Measurements from ENCODE around the gene DPPA3.
"Not testable (repeated sequence)": the region's sequence is repeated elsewhere in the genome, so short reads cannot be mapped to it uniquely, and the experiment has no call there.

DPPA3 gene

DNA sequence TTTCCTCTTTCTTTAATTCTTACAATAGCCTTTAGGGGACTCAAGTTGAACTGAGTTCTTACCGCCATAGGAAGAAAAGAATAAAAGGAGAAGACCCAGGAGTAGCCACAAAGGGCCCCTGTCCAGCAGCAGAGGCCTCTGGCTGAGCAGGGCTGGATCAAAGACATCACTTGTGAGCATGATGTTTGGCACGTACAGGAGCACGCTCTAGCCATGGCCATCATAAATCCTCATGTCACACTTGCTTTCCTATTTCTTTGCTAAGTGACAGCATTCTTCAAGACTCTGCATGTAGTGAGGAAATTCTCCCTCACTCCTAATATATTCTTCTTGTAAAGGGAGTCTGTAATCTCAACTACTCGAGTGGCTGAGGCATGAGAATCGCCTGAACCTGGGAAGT, 20.3 kb downstream of the DPPA3 start:
- DNase-seq = no peak

DNA sequence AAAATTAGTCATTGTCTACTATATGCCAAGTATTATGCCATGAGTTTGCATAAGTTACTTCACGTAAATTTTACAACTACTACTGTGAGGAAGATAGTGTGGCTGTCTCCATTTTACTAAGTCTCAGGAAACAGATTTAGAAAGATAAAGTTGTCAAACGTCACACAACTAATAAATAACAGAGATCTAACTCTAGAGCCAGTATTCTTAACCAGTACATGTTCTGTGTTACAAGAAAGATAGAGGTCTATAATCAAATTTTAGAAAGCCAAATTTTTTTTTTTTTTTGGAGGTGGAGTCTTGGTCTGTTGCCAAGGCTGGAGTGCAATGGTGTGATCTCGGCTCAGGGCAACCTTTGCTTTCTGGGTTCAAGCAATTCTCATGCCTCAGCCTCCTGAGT, 21.8 kb downstream of the DPPA3 start:
- no peak for DNase-seq

DNA sequence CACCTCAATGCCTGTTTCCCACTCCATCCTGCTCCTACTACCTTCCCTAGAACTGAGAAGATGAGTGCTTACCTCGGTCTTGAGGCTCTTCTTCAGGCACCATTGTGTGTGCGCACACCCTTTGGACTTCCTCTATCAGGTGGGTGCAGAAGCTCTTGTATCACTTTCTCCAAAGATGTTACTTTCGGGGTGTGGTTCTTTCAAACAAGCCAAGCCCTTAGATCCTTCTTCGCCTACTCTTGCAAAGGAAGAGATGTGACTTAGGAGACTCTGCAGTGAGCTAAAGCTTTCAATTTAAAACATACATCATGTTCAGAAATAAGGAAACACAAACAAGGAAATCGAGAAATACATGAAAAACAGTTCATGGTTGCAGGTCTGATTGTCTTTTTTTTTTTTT, 36.0 kb downstream of the DPPA3 start, which contains the start of gene CLEC4C:
TSS of gene CLEC4C (minus strand) at position 130 of the 400 bp plus-strand sequence. CDS start at position 103, 27 bp downstream.
- no peak for DNase-seq

DNA sequence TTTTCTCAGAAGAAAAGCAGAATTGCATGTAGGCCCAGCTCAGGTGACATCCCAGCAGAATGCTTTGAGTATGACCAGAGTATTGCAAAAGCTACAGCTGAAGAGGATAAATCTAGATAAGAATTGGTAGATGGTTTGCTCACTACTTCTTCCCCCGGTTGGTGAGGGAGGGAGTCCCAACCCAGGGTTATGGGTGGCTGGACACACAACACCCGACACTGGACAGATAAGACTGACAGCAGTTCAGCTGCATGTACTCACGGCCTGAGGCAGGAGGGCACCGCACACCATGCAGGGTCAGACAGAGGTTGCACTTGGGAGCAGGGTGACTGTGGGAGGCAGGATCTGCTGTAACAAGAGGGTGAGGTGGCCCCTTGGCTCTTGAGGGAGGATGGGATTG, 37.6 kb downstream of the DPPA3 start:
- DNase-seq = no peak

DNA sequence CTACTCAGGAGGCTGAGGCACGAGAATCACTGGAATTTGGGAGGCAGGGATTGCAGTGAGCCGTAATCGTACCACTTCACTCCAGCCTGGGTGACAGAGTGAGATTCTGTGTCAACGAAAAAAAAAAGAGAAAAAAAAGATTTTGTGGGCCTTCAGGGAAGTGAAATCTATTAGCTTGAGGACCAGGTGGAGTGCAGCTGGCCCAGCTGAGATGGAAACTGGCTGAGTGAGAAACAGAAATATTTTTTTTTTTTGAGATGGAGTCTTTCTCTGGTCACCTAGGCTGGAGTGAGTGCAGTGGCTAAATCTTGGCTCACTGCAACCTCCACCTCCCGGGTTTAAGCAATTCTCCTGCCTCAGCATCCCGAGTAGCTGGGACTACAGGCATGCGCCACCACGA, 38.2 kb downstream of the DPPA3 start:
- DNase-seq = no peak

DNA sequence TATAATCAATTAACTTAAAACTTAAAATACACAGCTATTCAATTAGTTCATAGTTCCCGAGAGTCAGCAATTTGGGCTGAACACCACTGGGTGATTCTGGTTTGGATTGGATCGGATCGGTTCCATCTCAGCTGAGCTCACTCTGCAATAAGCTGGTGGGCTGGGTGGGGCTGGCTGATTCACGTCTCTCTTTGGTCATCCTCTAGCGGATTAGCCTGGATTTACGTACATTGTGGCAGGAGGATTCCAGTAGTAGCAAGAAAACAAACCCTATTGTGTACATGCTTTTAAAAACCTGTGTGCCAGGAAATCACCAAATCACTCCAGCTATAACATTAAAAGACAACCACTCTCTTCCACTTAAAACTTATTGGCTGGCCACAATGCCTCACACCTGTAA, 39.1 kb downstream of the DPPA3 start:
- no peak for DNase-seq

DNA sequence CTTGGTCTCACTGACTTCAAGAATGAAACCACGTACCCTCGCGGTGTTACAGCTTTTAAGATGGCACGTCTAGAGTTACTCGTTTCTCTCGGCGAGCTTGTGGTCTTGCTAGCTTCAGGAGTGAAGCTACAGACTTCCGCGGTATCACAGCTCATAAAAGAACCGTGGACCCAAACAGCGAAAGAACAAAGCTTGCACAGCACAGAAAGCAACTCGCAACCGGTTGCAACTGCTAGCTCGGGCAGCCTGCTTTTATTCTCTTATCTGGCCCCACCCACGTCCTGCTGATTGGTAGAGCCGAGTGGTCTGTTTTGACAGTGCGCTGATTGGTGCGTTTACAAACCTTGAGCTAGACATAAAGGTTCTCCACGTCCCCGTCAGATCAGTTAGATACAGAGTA, 40.2 kb downstream of the DPPA3 start:
- no peak for DNase-seq

DNA sequence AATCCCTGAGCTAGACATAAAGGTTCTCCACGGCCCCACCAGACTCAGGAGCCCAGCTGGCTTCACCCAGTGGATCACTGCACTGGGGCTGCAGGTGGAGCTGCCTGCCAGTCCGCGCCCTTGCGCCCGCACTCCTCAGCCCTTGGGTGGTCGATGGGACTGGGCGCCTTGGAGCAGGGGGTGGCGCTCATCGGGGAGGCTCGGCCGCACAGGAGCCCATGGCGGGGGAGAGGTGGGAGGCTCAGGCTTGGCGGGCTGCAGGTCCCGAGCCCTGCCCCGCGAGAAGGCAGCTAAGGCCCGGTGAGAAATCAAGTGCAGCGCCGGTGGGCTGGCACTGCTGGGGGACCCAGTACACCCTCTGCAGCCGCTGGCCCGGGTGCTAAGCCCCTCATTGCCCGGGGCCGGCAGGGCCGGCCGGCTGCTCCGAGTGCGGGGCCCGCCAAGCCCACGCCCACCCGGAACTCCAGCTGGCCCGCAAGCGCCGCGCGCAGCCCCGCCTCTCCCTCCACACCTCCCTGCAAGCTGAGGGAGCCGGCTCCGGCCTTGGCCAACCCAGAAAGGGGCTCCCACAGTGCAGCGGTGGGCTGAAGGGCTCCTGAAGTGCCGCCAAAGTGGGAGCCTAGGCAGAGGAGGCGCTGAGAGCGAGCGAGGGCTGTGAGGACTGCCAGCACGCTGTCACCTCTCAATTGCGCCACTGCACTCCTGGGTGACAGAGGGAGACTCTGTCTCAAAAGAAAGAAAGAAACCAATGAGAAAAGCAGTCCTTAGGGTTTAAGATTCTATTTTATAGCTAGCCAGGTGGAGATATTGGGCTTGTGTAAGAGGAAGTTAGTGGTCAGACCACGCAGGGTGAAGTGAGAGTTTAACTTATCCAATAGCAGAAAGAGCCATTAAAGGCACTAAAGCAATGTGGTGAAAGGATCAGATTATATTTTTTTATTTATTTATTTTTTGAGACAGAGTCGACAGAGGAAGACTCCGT, 41.0 kb downstream of the DPPA3 start:
- not testable (repeated sequence) for DNase-seq

DNA sequence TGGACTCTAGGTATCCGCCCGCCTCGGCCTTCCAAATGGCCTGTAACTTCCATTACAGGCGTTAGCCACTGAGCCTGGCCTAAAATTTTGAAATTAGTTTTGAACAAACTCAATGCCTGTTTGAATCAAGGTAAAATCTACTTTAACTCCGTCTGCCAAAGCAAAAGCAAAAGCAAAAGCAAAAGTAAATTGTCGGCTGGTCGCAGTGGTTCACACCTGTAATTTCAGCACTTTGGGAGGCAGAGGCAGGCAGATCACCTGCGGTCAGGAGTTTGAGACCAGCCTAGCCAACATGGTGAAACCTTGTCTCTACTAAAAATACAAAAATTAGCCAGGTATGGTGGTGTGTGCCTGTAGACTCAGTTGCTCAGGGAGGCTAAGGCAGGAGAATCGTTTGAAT, 44.4 kb downstream of the DPPA3 start:
- not testable (repeated sequence) for DNase-seq

DNA sequence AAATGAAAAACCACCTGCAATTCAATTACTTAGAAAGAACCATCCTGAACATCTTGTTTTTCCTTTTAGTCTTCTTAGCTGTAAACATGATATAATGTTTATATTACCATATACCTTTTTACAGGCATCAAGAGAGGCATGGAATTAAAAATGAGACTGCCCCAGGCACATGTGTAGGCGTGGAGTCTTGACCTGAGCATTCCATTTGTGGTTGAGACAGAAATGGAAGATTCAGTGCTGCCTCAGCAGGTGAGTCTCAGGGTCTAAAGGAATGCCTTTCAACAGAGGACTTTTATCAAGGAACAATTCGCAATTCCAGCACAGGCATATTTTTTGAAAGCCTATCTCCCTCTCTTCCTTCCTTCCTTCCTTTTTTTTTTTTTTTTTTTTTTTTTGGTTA, 45.8 kb downstream of the DPPA3 start:
- DNase-seq = no peak

DNA sequence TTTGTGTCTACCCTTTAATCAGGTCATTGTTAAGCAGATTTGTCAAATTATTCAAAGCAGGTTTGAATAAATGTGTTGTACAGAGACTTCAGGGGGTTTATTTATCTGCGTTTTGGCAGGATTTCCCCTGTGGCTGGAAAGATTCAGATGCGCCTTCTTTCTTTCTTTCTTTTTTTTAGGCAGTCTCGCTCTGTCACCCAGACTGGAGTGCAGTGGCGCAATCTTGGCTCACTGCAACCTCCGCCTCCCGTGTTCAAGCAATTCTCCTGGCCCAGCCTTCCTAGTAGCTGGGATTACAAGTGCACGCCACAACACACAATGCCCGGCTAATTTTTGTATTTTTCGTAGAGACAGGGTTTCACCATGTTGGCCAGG, 47.5 kb downstream of the DPPA3 start:
- no peak for DNase-seq

All from NCI-H2227 treated with DMSO at 0.1 percent for 48 hours (cell line).